GM10248 (cell line): ENCODE results near the gene POU6F2.

Experiments used
- CTCF ChIA-PET: fragments of 300-600 bp; sonication (Branson Sonifier 250); formaldehyde crosslinking; extraction: SDS; loops from one replicate; lab custom pipeline; 2021; ENCODE audit warnings: antibody characterized with exemption; lab: Yijun Ruan, JAX
- POLR2A ChIA-PET: fragments of 350-650 bp; sonication (Branson Sonifier 250); formaldehyde crosslinking; extraction: SDS; loops from one replicate; lab custom pipeline; 2020; ENCODE audit warnings: antibody characterized with exemption; lab: Yijun Ruan, JAX
- DNase-seq: peaks from one replicate; pipeline ENCODE4 v3.0.0; 2012; ENCODE audit errors: extremely low spot score
- TF ChIP-seq, protein P1 (sequence below): IDR thresholded peaks from 2 replicates; pipeline ENCODE4 v1.5.1; 2012; ENCODE audit warnings: mild to moderate bottlenecking, low read depth; ENCODE audit errors: extremely low read depth, missing control alignments, control extremely low read depth

POU6F2 gene

GRCh38 chr7:39310699-39311098, 333.0 kb downstream of the POU6F2 start:
- TF ChIP-seq, protein P1, sequence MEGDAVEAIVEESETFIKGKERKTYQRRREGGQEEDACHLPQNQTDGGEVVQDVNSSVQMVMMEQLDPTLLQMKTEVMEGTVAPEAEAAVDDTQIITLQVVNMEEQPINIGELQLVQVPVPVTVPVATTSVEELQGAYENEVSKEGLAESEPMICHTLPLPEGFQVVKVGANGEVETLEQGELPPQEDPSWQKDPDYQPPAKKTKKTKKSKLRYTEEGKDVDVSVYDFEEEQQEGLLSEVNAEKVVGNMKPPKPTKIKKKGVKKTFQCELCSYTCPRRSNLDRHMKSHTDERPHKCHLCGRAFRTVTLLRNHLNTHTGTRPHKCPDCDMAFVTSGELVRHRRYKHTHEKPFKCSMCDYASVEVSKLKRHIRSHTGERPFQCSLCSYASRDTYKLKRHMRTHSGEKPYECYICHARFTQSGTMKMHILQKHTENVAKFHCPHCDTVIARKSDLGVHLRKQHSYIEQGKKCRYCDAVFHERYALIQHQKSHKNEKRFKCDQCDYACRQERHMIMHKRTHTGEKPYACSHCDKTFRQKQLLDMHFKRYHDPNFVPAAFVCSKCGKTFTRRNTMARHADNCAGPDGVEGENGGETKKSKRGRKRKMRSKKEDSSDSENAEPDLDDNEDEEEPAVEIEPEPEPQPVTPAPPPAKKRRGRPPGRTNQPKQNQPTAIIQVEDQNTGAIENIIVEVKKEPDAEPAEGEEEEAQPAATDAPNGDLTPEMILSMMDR: no peak
- ChIA-PET POLR2A (no interaction called here), CTCF (no interaction called here)
- DNase-seq: no peak

DNA sequence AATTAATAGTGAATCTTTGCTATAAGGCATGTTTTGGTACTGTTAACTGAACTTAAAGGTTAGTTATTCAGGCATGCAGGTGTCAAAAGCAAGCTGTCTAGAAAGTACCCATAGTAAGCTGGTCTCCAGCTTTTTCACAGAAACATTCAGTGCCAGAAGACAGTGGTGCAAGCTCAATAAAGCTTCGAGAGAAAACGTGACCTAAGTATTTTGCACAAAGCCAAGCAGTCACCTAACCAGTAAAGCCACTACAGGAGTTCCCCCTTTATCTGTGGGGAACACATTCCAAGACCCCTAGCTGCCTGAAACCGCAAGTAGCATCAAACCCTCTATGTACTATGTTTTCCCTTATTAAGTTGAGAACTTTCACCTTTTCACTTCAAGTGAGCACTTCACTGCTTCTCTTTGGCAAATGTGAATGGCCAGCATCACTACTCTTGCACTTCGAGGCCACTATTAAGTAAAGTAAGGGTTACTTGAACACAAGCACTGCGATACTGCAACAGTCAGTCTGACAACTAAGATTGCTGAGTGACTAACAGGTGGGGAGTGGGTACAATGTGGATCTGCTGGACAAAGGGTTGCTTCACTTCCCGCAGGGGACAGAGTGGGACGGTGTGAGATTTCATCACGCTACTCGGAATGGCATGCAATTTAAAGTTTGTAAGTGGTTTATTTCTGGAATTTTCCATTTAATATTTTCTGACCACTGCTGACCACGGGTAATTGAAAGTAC, 334.7 kb downstream of the POU6F2 start:
- TF ChIP-seq, protein P1: no peak
- no peak for DNase-seq
- CTCF ChIA-PET: no interaction called here
- POLR2A ChIA-PET: no interaction called here

DNA sequence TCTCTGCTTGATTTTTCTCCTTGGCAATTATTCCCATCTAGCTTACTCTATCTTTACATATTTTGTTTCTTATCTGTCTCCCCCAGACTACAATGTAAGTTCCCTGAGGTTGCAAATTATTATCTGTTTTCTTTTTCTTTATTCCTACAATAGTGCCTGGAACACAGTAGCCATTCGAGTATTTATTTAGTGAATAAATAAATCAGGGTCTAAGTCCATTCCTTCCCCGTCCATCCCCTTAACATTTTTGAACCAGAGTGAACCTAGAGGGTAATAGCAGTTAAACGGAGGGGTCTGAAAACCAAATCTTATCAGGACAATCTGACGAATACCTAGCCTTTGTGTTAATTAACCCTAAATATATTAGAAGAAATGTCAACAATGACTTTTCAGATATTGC, 335.7 kb downstream of the POU6F2 start:
- TF ChIP-seq, protein P1: no peak
- ChIA-PET CTCF (interaction anchor here (0.9 kb wide), 1 partner anchor 55 kb away, joined by 3 read pairs; no protein-coding TSS in a partner anchor), POLR2A (no interaction called here)
- DNase-seq: no peak

DNA sequence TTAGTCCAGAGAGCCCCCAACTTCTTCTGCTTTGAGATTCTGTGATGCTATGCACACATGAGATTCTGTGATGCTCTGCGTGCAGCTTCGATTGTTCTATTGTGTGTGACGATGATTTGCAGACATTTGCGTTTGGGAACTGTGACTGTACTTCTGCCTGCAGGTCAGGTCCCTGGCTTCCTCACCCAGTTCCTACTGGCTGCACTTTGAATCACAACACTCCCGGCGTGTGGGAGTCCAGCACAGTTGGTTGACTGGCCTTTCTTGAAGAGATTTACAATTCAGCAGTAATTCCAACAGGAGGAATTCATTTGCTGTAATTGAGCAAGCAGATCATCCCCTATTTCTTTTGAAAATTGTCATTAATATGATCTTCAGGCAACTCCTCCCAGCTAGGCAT, 336.3 kb downstream of the POU6F2 start:
- ChIA-PET CTCF (interaction anchor here (0.9 kb wide), 1 partner anchor 55 kb away, joined by 3 read pairs; no protein-coding TSS in a partner anchor), POLR2A (no interaction called here)
- DNase-seq: no peak
- TF ChIP-seq, protein P1: no peak

GRCh38 chr7:39317107-39317506, 339.4 kb downstream of the POU6F2 start:
- TF ChIP-seq, protein P1: no peak

GRCh38 chr7:39317896-39318295, 340.2 kb downstream of the POU6F2 start:
- no peak for DNase-seq
- POLR2A ChIA-PET: no interaction called here
- TF ChIP-seq, protein P1: no peak
- CTCF ChIA-PET: no interaction called here

More at GRCh38 chr7:39317107-39317506, 339.4 kb downstream of the POU6F2 start:
- POLR2A ChIA-PET: no interaction called here
- CTCF ChIA-PET: no interaction called here
- no peak for DNase-seq
